Neural crest cell (in vitro differentiated cells): ENCODE results near the gene RELL2. TPM values are rescaled to one million over a fixed set of nuclear protein-coding genes. Genes with fewer than 3 reads are reported as not detected.
A peak's percentile ranks its signal among the peaks of the same experiment; 100 is the strongest.

Experiments used
- DNase-seq: peaks from one replicate; pipeline ENCODE4 v3.0.0; 2021; ENCODE audit warnings: low read depth, mixed read lengths, low spot score
- H3K27ac Mint-ChIP-seq: one replicate; pipeline ENCODE4 v1.8.0; 2021; ENCODE audit warnings: mild to moderate bottlenecking, mixed read lengths; ENCODE audit not compliant: unreplicated experiment
- H3K27me3 Mint-ChIP-seq: 2 replicates; pipeline ENCODE4 v1.8.0; 2021; ENCODE audit warnings: low read depth, mild to moderate bottlenecking, mixed read lengths
- H3K36me3 Mint-ChIP-seq: 2 replicates; pipeline ENCODE4 v1.8.0; 2021; ENCODE audit warnings: low read depth, mild to moderate bottlenecking, mixed read lengths
- H3K4me1 Mint-ChIP-seq: 2 replicates; pipeline ENCODE4 v1.8.0; 2021; ENCODE audit warnings: mixed read lengths
- H3K4me3 Mint-ChIP-seq: one replicate; pipeline ENCODE4 v1.8.0; 2021; ENCODE audit warnings: mild to moderate bottlenecking, mixed read lengths
- H3K9me3 Mint-ChIP-seq: 2 replicates; pipeline ENCODE4 v1.8.0; 2021; ENCODE audit warnings: mixed read lengths
- CTCF ChIP-seq: fragments of 200-600 bp; sonication (generic); conservative IDR thresholded peaks from 2 replicates; pipeline ENCODE4 v1.5.0; 2021; ENCODE audit warnings: antibody characterized with exemption, mild to moderate bottlenecking
- total RNA-seq: library from RNA; stranded (reverse); gene quantifications from 2 replicates; pipeline ENCODE4 v1.2.1, GENCODE V29; 2021

Gene RELL2
- total RNA-seq, 1 donor from 2014 or later, result 6.9 TPM

- Mint-ChIP-seq H3K4me3 (peak overlapping the region; percentile 97), H3K27me3 (peaks cover 2% of the 10 kb centered on the region), H3K27ac (no peak overlapping the region), H3K9me3 (no peaks in the 10 kb centered on the region), H3K4me1 (peaks cover 27% of the 10 kb centered on the region), H3K36me3 (peaks cover 3% of the 10 kb centered on the region)
- DNase-seq, result no peak
- TF ChIP-seq CTCF, result no peak
Observed at GRCh38 chr5:141634720-141635119, 2.1 kb upstream of the RELL2 start.

- no peak for TF ChIP-seq CTCF
- Mint-ChIP-seq H3K9me3 (no peaks in the 10 kb centered on the region), H3K36me3 (peaks cover 3% of the 10 kb centered on the region), H3K27me3 (peaks cover 2% of the 10 kb centered on the region), H3K4me1 (peaks cover 27% of the 10 kb centered on the region), H3K27ac (no peak overlapping the region), H3K4me3 (peak overlapping the region; percentile 97)
- no peak for DNase-seq
Observed at GRCh38 chr5:141635646-141636045, 1.2 kb upstream of the RELL2 start.

- Mint-ChIP-seq H3K36me3 (peaks cover 3% of the 10 kb centered on the region), H3K27ac (peak overlapping the region; percentile 84), H3K4me3 (peak overlapping the region; percentile 97), H3K9me3 (no peaks in the 10 kb centered on the region), H3K27me3 (peaks cover 2% of the 10 kb centered on the region), H3K4me1 (peaks cover 27% of the 10 kb centered on the region)
- TF ChIP-seq CTCF, result no peak
- DNase-seq, result no peak
Observed at GRCh38 chr5:141636106-141636412, 738 bp upstream of the RELL2 start.

GRCh38 chr5:141637123-141637766 is 448 bp downstream of the RELL2 start:
- DNase-seq, result peak; percentile 30
- peak overlapping the region; percentile 89 for H3K4me3 Mint-ChIP-seq
- H3K27me3 Mint-ChIP-seq, result peaks cover 2% of the 10 kb centered on the region
- H3K4me1 Mint-ChIP-seq, result peaks cover 33% of the 10 kb centered on the region
- no peak for TF ChIP-seq CTCF
- H3K36me3 Mint-ChIP-seq, result peaks cover 3% of the 10 kb centered on the region
- no peaks in the 10 kb centered on the region for H3K9me3 Mint-ChIP-seq
- no peak overlapping the region for H3K27ac Mint-ChIP-seq

- H3K4me3 Mint-ChIP-seq, result peak overlapping the region; percentile 87
- peak; percentile 62 for DNase-seq
- H3K27me3 Mint-ChIP-seq, result peaks cover 2% of the 10 kb centered on the region
- no peaks in the 10 kb centered on the region for H3K9me3 Mint-ChIP-seq
- H3K4me1 Mint-ChIP-seq, result peaks cover 33% of the 10 kb centered on the region
- no peak overlapping the region for H3K27ac Mint-ChIP-seq
- peaks cover 3% of the 10 kb centered on the region for H3K36me3 Mint-ChIP-seq
- peak; percentile 43 for TF ChIP-seq CTCF
Observed at GRCh38 chr5:141637767-141638419, 1.1 kb downstream of the RELL2 start.
